Loucy (cell line): ENCODE data around the gene BUD23.
"Not testable (repeated sequence)": the region's sequence is repeated elsewhere in the genome, so short reads cannot be mapped to it uniquely, and the experiment has no call there.

Experiments
- EZH2phosphoT487 ChIP-seq: fragments of 200-600 bp; IDR thresholded peaks from 2 replicates; pipeline ENCODE4 v1.6.1; 2018; ENCODE audit warnings: antibody characterized with exemption, mild to moderate bottlenecking, moderate library complexity, borderline replicate concordance
- TF ChIP-seq, protein P1 (sequence below): fragments of 200-600 bp; sonication (generic); conservative IDR thresholded peaks from 2 replicates; pipeline ENCODE4 v1.5.1; 2014; ENCODE audit warnings: mild to moderate bottlenecking, antibody characterized with exemption, low read length

DNA sequence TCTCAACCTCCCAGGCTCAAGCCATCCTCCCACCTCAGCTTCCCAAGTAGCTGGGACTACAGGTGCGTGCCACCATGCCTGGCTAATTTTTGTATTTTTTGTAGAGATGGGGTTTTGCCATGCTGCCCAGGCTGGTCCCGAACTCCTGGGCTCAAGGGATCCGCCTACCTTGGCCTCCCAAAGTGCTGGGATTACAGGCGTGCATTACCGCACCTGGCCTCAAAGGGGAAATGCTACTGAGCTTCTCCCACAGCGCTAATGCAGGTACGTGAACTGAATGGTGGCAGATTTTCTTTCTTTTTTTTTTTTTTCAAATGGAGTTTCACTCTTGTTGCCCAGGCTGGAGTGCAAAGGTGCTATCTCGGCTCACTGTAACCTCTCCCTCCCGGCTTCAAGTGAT, 7.3 kb upstream of the BUD23 start:
- TF ChIP-seq, protein P1, sequence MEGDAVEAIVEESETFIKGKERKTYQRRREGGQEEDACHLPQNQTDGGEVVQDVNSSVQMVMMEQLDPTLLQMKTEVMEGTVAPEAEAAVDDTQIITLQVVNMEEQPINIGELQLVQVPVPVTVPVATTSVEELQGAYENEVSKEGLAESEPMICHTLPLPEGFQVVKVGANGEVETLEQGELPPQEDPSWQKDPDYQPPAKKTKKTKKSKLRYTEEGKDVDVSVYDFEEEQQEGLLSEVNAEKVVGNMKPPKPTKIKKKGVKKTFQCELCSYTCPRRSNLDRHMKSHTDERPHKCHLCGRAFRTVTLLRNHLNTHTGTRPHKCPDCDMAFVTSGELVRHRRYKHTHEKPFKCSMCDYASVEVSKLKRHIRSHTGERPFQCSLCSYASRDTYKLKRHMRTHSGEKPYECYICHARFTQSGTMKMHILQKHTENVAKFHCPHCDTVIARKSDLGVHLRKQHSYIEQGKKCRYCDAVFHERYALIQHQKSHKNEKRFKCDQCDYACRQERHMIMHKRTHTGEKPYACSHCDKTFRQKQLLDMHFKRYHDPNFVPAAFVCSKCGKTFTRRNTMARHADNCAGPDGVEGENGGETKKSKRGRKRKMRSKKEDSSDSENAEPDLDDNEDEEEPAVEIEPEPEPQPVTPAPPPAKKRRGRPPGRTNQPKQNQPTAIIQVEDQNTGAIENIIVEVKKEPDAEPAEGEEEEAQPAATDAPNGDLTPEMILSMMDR: not testable (repeated sequence)
- TF ChIP-seq EZH2phosphoT487: not testable (repeated sequence)
